ENCODE measurements around the gene RBM38.
"Not testable (repeated sequence)": the region's sequence is repeated elsewhere in the genome, so short reads cannot be mapped to it uniquely, and the experiment has no call there.

The RBM38 gene

GRCh38 chr20:57350081-57350710 lies 41.0 kb upstream of the RBM38 start:
- no peaks in the 10 kb centered on the region for H3K9me2 ChIP-seq (replicated peaks; ENCODE audit: low read depth, low read length)
- no peak overlapping the region for H3K9ac ChIP-seq (ENCODE audit: low read depth, low read length, poor library complexity, severe bottlenecking)
- no peaks in the 10 kb centered on the region for H3K27me3 ChIP-seq (ENCODE audit: insufficient read depth, low read length, poor library complexity, severe bottlenecking)
- H3K79me2 ChIP-seq (ENCODE audit: insufficient read depth, low read length), result peaks cover 41% of the 10 kb centered on the region
- H3K4me1 ChIP-seq (ENCODE audit: insufficient read depth, low read length, poor library complexity, severe bottlenecking), result peaks cover 18% of the 10 kb centered on the region
- peaks cover 38% of the 10 kb centered on the region for H4K20me1 ChIP-seq (ENCODE audit: insufficient read depth, low read length, poor library complexity, severe bottlenecking)
- TF ChIP-seq CTCF (conservative IDR thresholded peaks at IDR 0.05; ENCODE audit: low read length) (no peak), EZH2phosphoT487 (IDR thresholded peaks at IDR 0.05; ENCODE audit: borderline replicate concordance) (no peak)
- no peaks in the 10 kb centered on the region for H3K9me3 ChIP-seq (ENCODE audit: insufficient read depth, low read depth, low read length)
- no peak overlapping the region for H2AFZ ChIP-seq (ENCODE audit: low read length)
- no peaks in the 10 kb centered on the region for H3F3A ChIP-seq (ENCODE audit: low read depth)
- peaks cover 14% of the 10 kb centered on the region; the same call in 1 of the 2 replicates for H3K36me3 ChIP-seq (ENCODE audit: insufficient read depth, low read length)
- H3K4me3 ChIP-seq (ENCODE audit: low read length, poor library complexity, severe bottlenecking), result no peak overlapping the region
- no peak overlapping the region for H3K4me2 ChIP-seq (ENCODE audit: low read depth, low read length, poor library complexity, severe bottlenecking)

- Histone ChIP-seq H4K20me1 (ENCODE audit: insufficient read depth, low read length, poor library complexity, severe bottlenecking) (peaks cover 40% of the 10 kb centered on the region), H3K36me3 (ENCODE audit: insufficient read depth, low read length) (peaks cover 14% of the 10 kb centered on the region; the same call in 1 of the 2 replicates), H3K9ac (ENCODE audit: low read depth, low read length, poor library complexity, severe bottlenecking) (peak overlapping the region; percentile 94), H2AFZ (ENCODE audit: low read length) (peak overlapping the region; percentile 89), H3K4me3 (ENCODE audit: low read length, poor library complexity, severe bottlenecking) (peak overlapping the region; percentile 92), H3K4me1 (ENCODE audit: insufficient read depth, low read length, poor library complexity, severe bottlenecking) (peaks cover 18% of the 10 kb centered on the region), H3K79me2 (ENCODE audit: insufficient read depth, low read length) (peaks cover 41% of the 10 kb centered on the region)
- not testable (repeated sequence) for H3K9me2 ChIP-seq (replicated peaks; ENCODE audit: low read depth, low read length); H3K4me2 ChIP-seq (ENCODE audit: low read depth, low read length, poor library complexity, severe bottlenecking); H3F3A ChIP-seq (ENCODE audit: low read depth); H3K9me3 ChIP-seq (ENCODE audit: insufficient read depth, low read depth, low read length); H3K27me3 ChIP-seq (ENCODE audit: insufficient read depth, low read length, poor library complexity, severe bottlenecking)
Measured at GRCh38 chr20:57350726-57351041, 40.5 kb upstream of the RBM38 start.

GRCh38 chr20:57351042-57351783 lies 40.0 kb upstream of the RBM38 start, which contains the start of gene RAE1:
TSS of gene RAE1 (plus strand) at chr20:57351255. CDS start at chr20:57354039, 2,784 bp downstream.
- TF ChIP-seq CTCF (conservative IDR thresholded peaks at IDR 0.05; ENCODE audit: low read length) (no peak), EZH2phosphoT487 (IDR thresholded peaks at IDR 0.05; ENCODE audit: borderline replicate concordance) (no peak)
- no peaks in the 10 kb centered on the region for H3F3A ChIP-seq (ENCODE audit: low read depth)
- no peaks in the 10 kb centered on the region for H3K27me3 ChIP-seq (ENCODE audit: insufficient read depth, low read length, poor library complexity, severe bottlenecking)
- H3K9me2 ChIP-seq (replicated peaks; ENCODE audit: low read depth, low read length), result no peaks in the 10 kb centered on the region
- peaks cover 41% of the 10 kb centered on the region for H3K79me2 ChIP-seq (ENCODE audit: insufficient read depth, low read length)
- H3K36me3 ChIP-seq (ENCODE audit: insufficient read depth, low read length), result peaks cover 14% of the 10 kb centered on the region; the same call in 1 of the 2 replicates
- peak within 1 kb of the TSS; percentile 92 for H3K4me3 ChIP-seq (ENCODE audit: low read length, poor library complexity, severe bottlenecking)
- peak within 1 kb of the TSS; percentile 98 for H3K4me2 ChIP-seq (ENCODE audit: low read depth, low read length, poor library complexity, severe bottlenecking)
- H3K9me3 ChIP-seq (ENCODE audit: insufficient read depth, low read depth, low read length), result no peaks in the 10 kb centered on the region
- peak within 1 kb of the TSS; percentile 89 for H2AFZ ChIP-seq (ENCODE audit: low read length)
- peaks cover 18% of the 10 kb centered on the region for H3K4me1 ChIP-seq (ENCODE audit: insufficient read depth, low read length, poor library complexity, severe bottlenecking)
- H3K9ac ChIP-seq (ENCODE audit: low read depth, low read length, poor library complexity, severe bottlenecking), result peak within 1 kb of the TSS; percentile 94
- peaks cover 44% of the 10 kb centered on the region for H4K20me1 ChIP-seq (ENCODE audit: insufficient read depth, low read length, poor library complexity, severe bottlenecking)
